NCI-H2227 treated with DMSO at 0.1 percent for 48 hours (cell line): ENCODE data around the gene CERCAM.
"Not testable (repeated sequence)": the region's sequence is repeated elsewhere in the genome, so short reads cannot be mapped to it uniquely, and the experiment has no call there.

ENCODE experiments used
- DNase-seq: peaks from one replicate; lab custom pipeline; 2025; lab: John Stamatoyannopoulos, UW

CERCAM gene

GRCh38 chr9:128419061-128419925, 1.4 kb upstream of the CERCAM start:
- DNase-seq, result peak; percentile 20

- peak; percentile 26 for DNase-seq
Measured at GRCh38 chr9:128420060-128420650, 502 bp upstream of the CERCAM start.

GRCh38 chr9:128421482-128421996, 882 bp downstream of the CERCAM start:
- DNase-seq, result no peak

- not testable (repeated sequence) for DNase-seq
Measured at GRCh38 chr9:128422022-128422782, 1.5 kb downstream of the CERCAM start.

- DNase-seq, result no peak
Measured at GRCh38 chr9:128422783-128423150, 2.1 kb downstream of the CERCAM start.

- DNase-seq, result not testable (repeated sequence)
Measured at GRCh38 chr9:128423356-128423755, 2.7 kb downstream of the CERCAM start.

GRCh38 chr9:128424268-128424780, 3.7 kb downstream of the CERCAM start:
- no peak for DNase-seq

GRCh38 chr9:128428644-128429512, 8.2 kb downstream of the CERCAM start:
- no peak for DNase-seq

- DNase-seq, result no peak
Measured at GRCh38 chr9:128429513-128430086, 8.9 kb downstream of the CERCAM start.

- DNase-seq, result no peak
Measured at GRCh38 chr9:128431207-128431606, 10.6 kb downstream of the CERCAM start.

GRCh38 chr9:128434340-128434739, 13.7 kb downstream of the CERCAM start:
- no peak for DNase-seq

GRCh38 chr9:128435611-128436010, 15.0 kb downstream of the CERCAM start:
- no peak for DNase-seq

- DNase-seq, result peak; percentile 22
Measured at GRCh38 chr9:128438343-128439109, 17.9 kb downstream of the CERCAM start.

- DNase-seq, result no peak
Measured at GRCh38 chr9:128439273-128439672, 18.6 kb downstream of the CERCAM start.

GRCh38 chr9:128442150-128442549, 21.5 kb downstream of the CERCAM start:
- no peak for DNase-seq

GRCh38 chr9:128446505-128446904, 25.8 kb downstream of the CERCAM start:
- DNase-seq, result not testable (repeated sequence)

GRCh38 chr9:128448746-128449145, 28.1 kb downstream of the CERCAM start:
- DNase-seq, result no peak

- DNase-seq, result peak; percentile 29
Measured at GRCh38 chr9:128454991-128455390, 34.3 kb downstream of the CERCAM start.

GRCh38 chr9:128455849-128456612, 35.4 kb downstream of the CERCAM start, which contains the start of gene ODF2:
Gene ODF2 (plus strand): TSS chr9:128456006. CDS start chr9:128456092, 86 bp downstream.
- DNase-seq, result peak; percentile 85
